ENCODE data around the gene ZSCAN29. TPM values are rescaled to one million over a fixed set of nuclear protein-coding genes. Genes with fewer than 3 reads are reported as not detected.

ZSCAN29 gene
- total RNA-seq, 4 donors from 2014 or later = 25.1 to 33.7 (median 29.8) TPM

DNA sequence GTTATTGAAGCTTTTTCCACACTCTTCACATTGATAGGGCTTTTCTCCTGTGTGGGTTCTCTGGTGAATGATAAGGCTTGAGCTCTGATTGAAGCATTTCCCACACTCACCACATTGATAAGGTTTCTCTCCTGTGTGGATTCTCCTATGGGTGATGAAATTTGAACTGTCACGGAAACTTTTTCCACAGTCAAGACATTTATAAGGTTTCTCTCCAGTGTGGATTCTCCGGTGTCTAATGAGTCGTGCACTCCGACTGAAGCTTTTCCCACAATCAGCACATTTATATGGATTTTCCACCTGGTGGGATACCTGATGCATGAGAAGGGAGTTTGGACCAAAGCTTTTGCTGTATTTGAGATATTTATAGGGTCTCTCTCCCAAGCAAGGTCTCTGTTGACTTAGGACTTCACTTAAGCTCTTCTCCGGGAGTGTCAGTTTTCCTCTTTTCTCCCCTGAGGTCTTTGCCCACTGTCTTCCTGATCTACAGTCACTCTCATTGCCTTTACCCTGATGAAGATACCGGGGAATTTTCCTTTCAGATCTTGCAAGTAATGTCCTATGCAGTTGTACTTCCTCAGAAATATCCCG lies 9.4 kb downstream of the ZSCAN29 start:
- Histone ChIP-seq H3K4me3 (peak overlapping the region in 1 of 4 donors; percentile 0), H3K36me3 (peaks cover 0 to 80% (median 42%) of the 10 kb centered on the region in 4 donors), H3K27me3 (no peaks in the 10 kb centered on the region), H3K9me3 (peaks cover 44 to 53% of the 10 kb centered on the region in 2 donors), H3K27ac (no peak overlapping the region), H3K4me1 (no peaks in the 10 kb centered on the region)
- in situ Hi-C loops (cut with MboI; ENCODE audit: low pct_ligation_motif_present in 1 of 4, low pct_unique_long_range_greater_than_20kb in 1 of 4, low sequenced_read_pairs in 3 of 4) = no loop called here
- TF ChIP-seq POLR2AphosphoS5 (IDR thresholded peaks at IDR 0.05) (no peak), POLR2A (IDR thresholded peaks at IDR 0.05) (no peak), EP300 (IDR thresholded peaks at IDR 0.05; ENCODE audit: low read depth) (no peak)
- TF ChIP-seq, protein P1, sequence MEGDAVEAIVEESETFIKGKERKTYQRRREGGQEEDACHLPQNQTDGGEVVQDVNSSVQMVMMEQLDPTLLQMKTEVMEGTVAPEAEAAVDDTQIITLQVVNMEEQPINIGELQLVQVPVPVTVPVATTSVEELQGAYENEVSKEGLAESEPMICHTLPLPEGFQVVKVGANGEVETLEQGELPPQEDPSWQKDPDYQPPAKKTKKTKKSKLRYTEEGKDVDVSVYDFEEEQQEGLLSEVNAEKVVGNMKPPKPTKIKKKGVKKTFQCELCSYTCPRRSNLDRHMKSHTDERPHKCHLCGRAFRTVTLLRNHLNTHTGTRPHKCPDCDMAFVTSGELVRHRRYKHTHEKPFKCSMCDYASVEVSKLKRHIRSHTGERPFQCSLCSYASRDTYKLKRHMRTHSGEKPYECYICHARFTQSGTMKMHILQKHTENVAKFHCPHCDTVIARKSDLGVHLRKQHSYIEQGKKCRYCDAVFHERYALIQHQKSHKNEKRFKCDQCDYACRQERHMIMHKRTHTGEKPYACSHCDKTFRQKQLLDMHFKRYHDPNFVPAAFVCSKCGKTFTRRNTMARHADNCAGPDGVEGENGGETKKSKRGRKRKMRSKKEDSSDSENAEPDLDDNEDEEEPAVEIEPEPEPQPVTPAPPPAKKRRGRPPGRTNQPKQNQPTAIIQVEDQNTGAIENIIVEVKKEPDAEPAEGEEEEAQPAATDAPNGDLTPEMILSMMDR (IDR thresholded peaks at IDR 0.05) = no peak
- 98 to 100% methylated on average over 3 to 7 of the region's 7 CpGs for WGBS, 2 donors (ENCODE audit: low coverage in 1 of 2)
- intact Hi-C loops (cut with DNase I; ENCODE audit: low total_unique reads) = no loop called here
- no peak for DNase-seq

DNA sequence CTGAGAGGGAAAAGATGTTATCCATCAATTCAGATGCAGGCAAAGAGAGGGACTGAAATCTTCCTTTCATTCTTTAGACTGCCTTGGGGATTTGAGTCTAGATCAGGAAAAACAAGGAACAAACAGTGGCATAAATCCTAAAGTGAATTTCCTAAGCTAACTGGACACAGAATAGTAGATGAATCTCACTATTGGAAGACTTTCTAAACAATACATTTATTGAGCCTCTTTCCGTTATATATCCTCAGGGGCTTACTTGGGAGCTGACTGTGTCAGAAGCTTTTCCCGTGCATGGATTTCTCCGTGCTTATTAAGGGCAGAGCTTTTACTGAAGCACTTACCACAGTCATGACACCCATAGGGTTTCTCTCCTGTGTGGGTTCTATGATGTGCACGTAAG lies 10.0 kb downstream of the ZSCAN29 start:
- H3K9me3 ChIP-seq = peaks cover 44 to 53% of the 10 kb centered on the region in 2 donors
- DNase-seq = no peak
- intact Hi-C loops (cut with DNase I; ENCODE audit: low total_unique reads) = no loop called here

DNA sequence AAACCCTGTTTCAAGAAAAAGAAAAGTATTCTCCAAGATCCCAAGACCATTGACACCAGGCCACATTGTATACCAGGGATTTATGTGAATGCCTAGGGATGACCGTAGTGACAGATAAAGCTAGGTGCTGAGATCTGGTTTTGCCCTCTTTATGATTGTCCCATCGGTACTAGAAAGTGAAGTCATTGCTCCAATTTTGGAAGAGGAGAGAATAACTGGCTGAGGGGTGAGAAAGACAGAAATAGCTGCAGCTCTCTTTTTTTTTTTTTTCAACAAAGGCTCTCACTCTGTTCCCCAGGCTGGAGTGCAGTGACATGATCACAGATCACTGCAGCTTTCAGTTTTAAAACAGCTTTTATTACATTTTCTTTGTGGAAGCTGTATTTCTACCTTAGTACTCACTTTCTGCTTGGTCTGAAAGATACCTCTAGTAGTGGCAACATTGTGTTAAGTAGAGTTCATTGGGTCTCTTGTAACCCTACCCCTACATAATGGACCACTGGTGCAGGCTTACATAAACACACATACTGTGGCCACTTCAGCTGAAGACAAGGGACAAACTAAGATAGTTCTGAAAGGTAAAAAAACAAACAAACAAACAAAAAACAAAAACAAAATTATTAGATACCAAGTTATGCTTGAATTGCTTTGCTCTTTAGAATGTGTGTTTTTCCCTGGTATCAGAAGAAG lies 18.0 kb downstream of the ZSCAN29 start:
- Histone ChIP-seq H3K4me1 (no peaks in the 10 kb centered on the region), H3K9me3 (peaks cover 0 to 1% of the 10 kb centered on the region in 2 donors), H3K36me3 (peaks cover 0 to 4% (median under 1%) of the 10 kb centered on the region in 4 donors), H3K4me3 (no peak overlapping the region), H3K27me3 (no peaks in the 10 kb centered on the region), H3K27ac (no peak overlapping the region)
- intact Hi-C loops (cut with DNase I; ENCODE audit: low total_unique reads) = loop anchor here (1.0 kb wide), 1 partner anchor 47 kb away; no protein-coding TSS in a partner anchor
- no peak for DNase-seq
- TF ChIP-seq EP300 (IDR thresholded peaks at IDR 0.05; ENCODE audit: low read depth) (no peak), POLR2AphosphoS5 (IDR thresholded peaks at IDR 0.05) (no peak), POLR2A (IDR thresholded peaks at IDR 0.05) (no peak)
- TF ChIP-seq, protein P1 (IDR thresholded peaks at IDR 0.05) = no peak
- WGBS, 2 donors (ENCODE audit: low coverage in 1 of 2) = 80 to 94% methylated on average over 2 of the region's 2 CpGs
- in situ Hi-C loops (cut with MboI; ENCODE audit: low pct_ligation_motif_present in 1 of 4, low pct_unique_long_range_greater_than_20kb in 1 of 4, low sequenced_read_pairs in 3 of 4) = no loop called here

More for the DNA sequence above, 10.0 kb downstream of the ZSCAN29 start:
- Histone ChIP-seq H3K4me3 (peak overlapping the region in 1 of 4 donors; percentile 0), H3K4me1 (no peaks in the 10 kb centered on the region), H3K27ac (no peak overlapping the region), H3K27me3 (no peaks in the 10 kb centered on the region), H3K36me3 (peaks cover 0 to 75% (median 40%) of the 10 kb centered on the region in 4 donors)
- in situ Hi-C loops (cut with MboI; ENCODE audit: low pct_ligation_motif_present in 1 of 4, low pct_unique_long_range_greater_than_20kb in 1 of 4, low sequenced_read_pairs in 3 of 4) = no loop called here
- WGBS, 2 donors (ENCODE audit: low coverage in 1 of 2) = 93 to 96% methylated on average over 3 to 4 of the region's 4 CpGs
- TF ChIP-seq, protein P1 (IDR thresholded peaks at IDR 0.05) = no peak
- no peak for TF ChIP-seq POLR2A (IDR thresholded peaks at IDR 0.05)
- TF ChIP-seq EP300 (IDR thresholded peaks at IDR 0.05; ENCODE audit: low read depth) = no peak
- TF ChIP-seq POLR2AphosphoS5 (IDR thresholded peaks at IDR 0.05) = no peak

DNA sequence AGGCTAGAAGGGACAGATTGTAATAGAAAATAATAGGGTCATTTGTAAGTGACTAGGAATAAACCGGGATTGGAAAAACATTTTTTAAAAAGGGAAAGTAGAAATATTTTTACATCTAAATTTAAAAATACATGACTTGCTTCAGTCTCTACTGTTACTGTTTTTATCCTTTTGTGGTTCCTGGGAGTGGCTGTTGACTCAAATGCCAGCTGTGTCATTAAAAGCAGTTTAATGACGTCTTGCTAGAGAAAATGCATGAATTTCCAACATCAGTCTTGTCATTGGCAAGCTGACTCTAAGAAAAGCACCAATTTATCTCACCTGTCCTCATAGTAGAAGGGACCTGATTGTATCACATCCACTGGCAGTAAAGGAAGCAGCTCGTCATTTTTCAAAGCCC lies 23.7 kb downstream of the ZSCAN29 start:
- no peak for TF ChIP-seq POLR2AphosphoS5 (IDR thresholded peaks at IDR 0.05)
- no peak for TF ChIP-seq POLR2A (IDR thresholded peaks at IDR 0.05)
- no peak for TF ChIP-seq EP300 (IDR thresholded peaks at IDR 0.05; ENCODE audit: low read depth)
- TF ChIP-seq, protein P1 (IDR thresholded peaks at IDR 0.05) = no peak
- Histone ChIP-seq H3K4me1 (no peaks in the 10 kb centered on the region), H3K9me3 (no peaks in the 10 kb centered on the region), H3K27ac (no peak overlapping the region), H3K4me3 (no peak overlapping the region), H3K36me3 (no peaks in the 10 kb centered on the region), H3K27me3 (no peaks in the 10 kb centered on the region)
- in situ Hi-C loops (cut with MboI; ENCODE audit: low pct_ligation_motif_present in 1 of 4, low pct_unique_long_range_greater_than_20kb in 1 of 4, low sequenced_read_pairs in 3 of 4) (no loop called here), intact Hi-C loops (cut with DNase I; ENCODE audit: low total_unique reads) (no loop called here)
- WGBS, 2 donors (ENCODE audit: low coverage in 1 of 2) = 72 to 76% methylated on average over 3 of the region's 3 CpGs
- DNase-seq = no peak

All from transverse colon (tissue), 4 donors.